ENCODE data around the gene GRM8. TPM values are rescaled to one million over a fixed set of nuclear protein-coding genes. Genes with fewer than 3 reads are reported as not detected.

The GRM8 gene
- total RNA-seq, 1 donor from 2014 or later: 0.51 TPM

- Mint-ChIP-seq H3K27ac (ENCODE audit: unreplicated experiment) (no peak overlapping the region), H3K4me1 (ENCODE audit: unreplicated experiment) (no peaks in the 10 kb centered on the region), H3K9me3 (ENCODE audit: unreplicated experiment) (no peaks in the 10 kb centered on the region), H3K36me3 (ENCODE audit: unreplicated experiment) (no peaks in the 10 kb centered on the region), H3K27me3 (ENCODE audit: unreplicated experiment) (peaks cover 15% of the 10 kb centered on the region), H3K4me3 (ENCODE audit: unreplicated experiment) (no peak overlapping the region)
- no peak for DNase-seq (ENCODE audit: extremely low spot score, unreplicated experiment)
- TF ChIP-seq, protein P1, sequence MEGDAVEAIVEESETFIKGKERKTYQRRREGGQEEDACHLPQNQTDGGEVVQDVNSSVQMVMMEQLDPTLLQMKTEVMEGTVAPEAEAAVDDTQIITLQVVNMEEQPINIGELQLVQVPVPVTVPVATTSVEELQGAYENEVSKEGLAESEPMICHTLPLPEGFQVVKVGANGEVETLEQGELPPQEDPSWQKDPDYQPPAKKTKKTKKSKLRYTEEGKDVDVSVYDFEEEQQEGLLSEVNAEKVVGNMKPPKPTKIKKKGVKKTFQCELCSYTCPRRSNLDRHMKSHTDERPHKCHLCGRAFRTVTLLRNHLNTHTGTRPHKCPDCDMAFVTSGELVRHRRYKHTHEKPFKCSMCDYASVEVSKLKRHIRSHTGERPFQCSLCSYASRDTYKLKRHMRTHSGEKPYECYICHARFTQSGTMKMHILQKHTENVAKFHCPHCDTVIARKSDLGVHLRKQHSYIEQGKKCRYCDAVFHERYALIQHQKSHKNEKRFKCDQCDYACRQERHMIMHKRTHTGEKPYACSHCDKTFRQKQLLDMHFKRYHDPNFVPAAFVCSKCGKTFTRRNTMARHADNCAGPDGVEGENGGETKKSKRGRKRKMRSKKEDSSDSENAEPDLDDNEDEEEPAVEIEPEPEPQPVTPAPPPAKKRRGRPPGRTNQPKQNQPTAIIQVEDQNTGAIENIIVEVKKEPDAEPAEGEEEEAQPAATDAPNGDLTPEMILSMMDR (IDR thresholded peaks at IDR 0.05): no peak
Measured at GRCh38 chr7:126398285-126398684, 854.5 kb downstream of the GRM8 start.

DNA sequence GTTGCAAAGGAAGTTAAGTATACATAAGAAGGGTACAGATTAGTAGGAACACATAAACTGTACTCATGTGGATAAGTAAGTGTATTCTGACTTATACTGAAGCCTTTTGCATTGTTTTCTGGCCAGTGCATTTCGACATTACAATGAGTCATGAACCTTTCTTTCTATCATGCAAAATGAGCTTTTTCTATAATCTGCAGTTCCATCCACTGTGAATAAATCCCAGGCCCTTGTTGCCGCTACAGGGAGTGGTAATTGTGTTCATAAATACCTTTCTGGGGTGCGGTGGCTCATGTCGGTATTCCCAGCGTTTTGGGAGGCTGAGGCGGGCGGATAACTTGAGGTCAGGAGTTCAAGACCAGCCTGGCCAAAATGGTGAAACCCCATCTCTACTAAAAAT, 858.3 kb downstream of the GRM8 start:
- Mint-ChIP-seq H3K4me1 (ENCODE audit: unreplicated experiment) (no peaks in the 10 kb centered on the region), H3K9me3 (ENCODE audit: unreplicated experiment) (no peaks in the 10 kb centered on the region), H3K27ac (ENCODE audit: unreplicated experiment) (no peak overlapping the region), H3K36me3 (ENCODE audit: unreplicated experiment) (no peaks in the 10 kb centered on the region), H3K27me3 (ENCODE audit: unreplicated experiment) (peaks cover 3% of the 10 kb centered on the region), H3K4me3 (ENCODE audit: unreplicated experiment) (no peak overlapping the region)
- TF ChIP-seq, protein P1 (IDR thresholded peaks at IDR 0.05): no peak
- DNase-seq (ENCODE audit: extremely low spot score, unreplicated experiment): no peak

Small RNAs within 50 kb of the gene (microRNA-seq; reads per million reads assigned to microRNA genes)
- gene MIR592 (ENCODE audit: unreplicated experiment): not detected

Other genes with a start within 250 kb of the GRM8 start
- gene ZNF800, start 139.8 kb upstream of the GRM8 start, total RNA-seq: 26.8 and 27.7 TPM in 2 replicates